Activated CD8-positive, alpha-beta memory T cell treated with anti-CD3 and anti-CD28 coated beads, Interleukin-2, amount 50 U/mL, for 24 hours (primary cell): ENCODE measurements around the gene OXSR1.

Source experiments
- DNase-seq: peaks from one replicate; pipeline ENCODE4 v3.0.0-alpha.2; 2020; ENCODE audit errors: extremely low read depth

OXSR1 gene

DNA sequence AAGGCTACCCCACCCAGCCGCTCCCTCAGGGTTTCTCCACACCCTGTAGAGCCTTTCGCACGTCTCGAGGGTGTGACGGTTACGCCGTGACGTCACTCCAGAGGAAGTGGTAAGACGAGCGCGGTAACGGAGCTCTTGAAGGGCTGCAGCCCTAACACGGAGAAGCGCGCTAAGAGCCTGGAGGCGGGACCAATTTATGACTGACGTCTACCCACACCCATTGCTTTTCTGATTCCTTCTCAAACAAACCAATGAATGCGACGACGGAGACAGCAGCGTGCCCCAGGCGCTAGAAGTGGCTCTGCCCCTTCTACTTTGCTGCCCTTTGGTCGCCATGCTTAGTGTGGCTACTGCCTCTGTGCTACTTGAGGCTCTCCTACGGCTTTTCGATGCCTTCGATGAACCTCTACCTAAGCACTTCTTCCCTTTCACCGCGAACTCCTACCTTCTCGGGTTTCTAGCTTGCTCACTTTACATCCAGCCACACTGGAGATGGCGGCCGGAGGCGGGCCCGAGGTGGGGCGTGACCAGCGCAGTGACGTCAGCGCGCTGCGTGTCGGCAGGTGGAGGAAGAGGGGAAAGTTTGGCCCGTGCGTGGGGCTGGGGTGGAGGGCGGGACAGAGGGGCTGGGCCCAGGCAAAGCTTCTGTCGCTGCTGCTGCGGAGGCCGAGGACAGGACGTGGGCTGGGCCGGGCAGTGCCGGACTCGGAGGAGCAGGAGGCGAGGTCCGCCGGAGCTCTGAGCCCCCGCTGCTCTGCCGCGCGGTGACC lies at the start of gene OXSR1:
OXSR1 (plus strand) TSS at position 586 of the 770 bp plus-strand sequence. CDS start 340 bp downstream, outside the sequence.
- peak; percentile 96 for DNase-seq

DNA sequence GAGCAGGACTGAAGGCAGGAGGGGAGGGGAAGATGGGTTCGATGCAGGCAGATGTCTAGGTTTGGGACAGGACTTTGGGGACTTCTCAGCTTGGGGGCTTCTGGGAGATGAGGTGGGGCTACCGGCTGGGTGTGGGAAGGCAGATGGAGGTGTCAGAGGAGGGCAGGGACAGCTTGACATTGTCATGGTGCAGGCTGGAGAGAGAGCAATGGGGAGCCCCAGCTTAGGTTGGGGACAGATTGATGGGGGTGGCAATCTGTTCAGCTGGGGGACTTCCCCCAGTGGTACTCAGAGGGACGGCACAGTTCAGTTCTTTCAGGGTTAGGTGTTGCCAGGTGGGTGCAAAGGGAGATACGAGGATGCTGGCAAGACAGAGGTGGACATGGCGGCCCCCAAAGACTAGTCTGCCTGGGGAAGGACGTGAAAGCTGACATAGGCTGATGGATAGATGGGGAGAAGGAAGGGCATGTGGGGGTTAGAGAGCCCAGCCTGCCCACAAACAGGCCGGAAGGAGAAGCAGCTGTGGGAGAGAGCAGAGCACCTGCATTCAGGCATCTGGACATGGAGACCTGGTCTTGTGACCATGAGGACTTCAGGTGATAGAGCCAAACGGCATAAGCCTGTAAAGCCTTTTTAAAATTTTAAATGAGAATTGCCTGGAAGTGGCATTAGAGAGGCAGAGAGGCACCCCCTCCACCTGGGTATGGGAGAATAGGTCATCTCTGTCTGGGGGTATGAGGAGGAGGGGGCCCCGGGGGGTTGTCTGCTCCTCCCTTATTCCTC lies 49.5 kb upstream of the OXSR1 start:
- DNase-seq: no peak

DNA sequence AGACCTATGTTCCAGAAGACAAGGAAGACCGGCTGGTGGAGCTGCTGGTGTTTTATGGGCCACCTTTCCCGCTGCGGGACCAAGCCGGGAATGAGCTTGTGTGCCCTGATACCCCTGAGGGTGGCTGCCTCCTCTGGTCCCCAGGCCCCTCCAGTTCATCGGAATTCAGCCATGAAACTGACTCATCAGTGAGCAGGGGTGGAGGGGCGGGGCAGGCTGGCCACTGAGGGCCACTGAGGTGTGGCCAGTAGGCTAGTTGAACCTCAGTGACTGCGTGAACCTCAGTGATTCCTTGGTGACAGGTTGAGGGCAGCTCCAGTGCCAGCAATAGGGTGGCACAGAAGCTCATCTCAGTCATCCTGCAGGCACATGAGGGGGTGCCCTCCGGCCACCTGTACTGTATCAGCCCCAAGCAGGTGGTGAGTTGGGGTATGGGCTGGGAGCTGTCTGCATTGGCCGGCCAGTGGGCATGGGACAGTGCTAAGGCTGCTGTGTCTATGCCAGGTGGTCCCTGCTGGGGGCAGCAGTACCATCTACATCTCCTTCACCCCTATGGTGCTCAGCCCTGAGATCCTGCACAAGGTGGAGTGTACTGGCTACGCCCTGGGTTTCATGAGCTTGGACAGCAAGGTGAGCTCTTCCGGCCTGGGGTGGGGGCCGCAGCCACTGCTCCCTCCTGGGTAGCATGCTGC lies 48.7 kb upstream of the OXSR1 start:
- DNase-seq: no peak

DNA sequence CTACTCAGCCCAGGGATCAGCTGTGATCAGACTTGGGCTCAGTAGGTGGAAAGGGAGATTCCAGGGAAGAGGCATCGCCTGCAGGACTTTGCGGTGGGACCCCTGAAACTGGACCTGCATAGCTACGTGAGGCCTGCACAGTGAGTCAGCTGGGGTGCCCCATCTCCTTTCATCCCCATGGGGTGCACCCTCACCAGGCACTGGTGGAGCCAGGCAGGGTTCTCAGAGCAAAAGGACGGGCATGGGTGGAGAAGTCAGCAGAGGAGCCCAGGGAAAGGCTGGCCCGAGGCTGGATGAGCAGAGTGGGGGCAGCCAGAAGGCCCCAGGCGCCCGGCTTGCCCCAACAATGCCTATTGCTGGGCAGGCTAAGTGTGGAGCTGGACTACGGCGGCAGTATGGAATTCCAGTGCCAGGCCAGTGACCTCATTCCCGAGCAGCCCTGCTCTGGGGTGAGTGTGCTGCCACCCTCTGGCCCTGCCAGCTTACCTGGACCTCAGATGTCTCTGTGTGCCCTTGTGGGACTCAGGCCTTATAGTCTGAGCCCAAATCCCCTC lies 48.1 kb upstream of the OXSR1 start:
- no peak for DNase-seq

DNA sequence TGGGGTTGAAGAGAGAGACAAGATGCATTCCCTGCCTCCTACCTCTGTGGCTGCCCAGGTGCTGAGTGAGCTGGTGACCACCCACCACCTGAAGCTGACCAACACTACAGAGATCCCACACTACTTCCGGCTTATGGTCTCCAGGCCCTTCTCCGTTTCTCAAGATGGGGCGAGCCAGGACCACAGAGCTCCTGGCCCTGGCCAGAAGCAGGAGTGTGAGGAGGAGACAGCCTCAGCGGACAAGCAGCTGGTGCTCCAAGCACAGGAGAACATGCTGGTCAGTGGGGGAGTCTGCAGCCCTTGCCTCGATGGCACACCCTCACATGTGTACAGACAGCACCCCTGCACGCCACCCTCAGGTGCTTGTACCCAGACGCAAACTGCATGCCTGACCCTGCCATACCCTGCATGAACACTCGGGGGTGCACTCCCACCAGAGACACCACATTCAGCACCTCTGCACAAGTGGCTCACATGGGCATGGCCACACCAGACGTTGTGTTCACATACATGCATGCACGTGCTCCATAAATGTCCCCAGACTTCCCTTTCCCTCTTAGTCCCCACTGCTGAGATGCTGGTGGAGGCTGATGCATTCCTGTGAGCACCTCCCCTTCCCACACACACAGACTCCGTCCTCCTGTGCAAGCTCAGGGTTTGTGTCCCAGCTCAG lies 47.5 kb upstream of the OXSR1 start:
- DNase-seq: peak; percentile 34

DNA sequence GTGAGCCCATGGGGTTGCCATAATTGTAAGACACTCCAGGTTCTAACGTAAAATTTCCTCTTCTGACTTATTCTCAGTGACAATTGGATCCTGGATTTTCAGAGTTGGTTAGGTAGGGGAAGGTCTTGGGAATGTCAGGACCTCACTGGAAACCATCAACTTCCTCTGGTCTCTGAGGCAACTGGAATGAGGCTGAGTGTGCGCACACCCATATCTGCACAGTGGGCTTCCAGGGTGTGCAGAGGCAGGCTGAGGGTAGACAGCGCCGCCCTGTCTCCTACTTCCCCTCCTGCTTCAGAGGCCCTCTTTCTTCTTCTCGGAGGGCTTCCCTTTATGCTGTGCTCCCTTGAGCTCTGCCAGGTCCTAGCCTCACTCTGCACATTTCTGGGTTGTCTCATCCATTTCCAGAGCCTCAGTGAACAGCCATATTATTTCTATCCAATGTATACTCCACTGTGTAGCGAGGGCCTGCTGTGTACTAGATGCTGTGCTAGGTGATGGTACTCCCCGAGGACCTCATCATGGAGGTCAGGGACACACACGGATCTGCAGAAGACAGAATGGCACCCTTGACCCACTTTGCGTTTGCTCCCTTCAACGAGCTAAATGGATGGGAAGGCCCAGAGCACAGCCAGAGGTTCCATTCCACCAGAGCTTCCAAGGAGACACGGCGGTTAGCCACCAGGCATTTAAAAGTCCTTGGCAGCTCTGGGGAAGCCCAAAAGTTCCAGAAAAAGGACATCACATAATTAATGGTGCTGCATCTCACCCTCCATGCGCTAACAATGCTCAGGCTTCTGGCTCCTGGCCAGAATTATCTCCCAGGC lies 46.7 kb upstream of the OXSR1 start:
- no peak for DNase-seq

DNA sequence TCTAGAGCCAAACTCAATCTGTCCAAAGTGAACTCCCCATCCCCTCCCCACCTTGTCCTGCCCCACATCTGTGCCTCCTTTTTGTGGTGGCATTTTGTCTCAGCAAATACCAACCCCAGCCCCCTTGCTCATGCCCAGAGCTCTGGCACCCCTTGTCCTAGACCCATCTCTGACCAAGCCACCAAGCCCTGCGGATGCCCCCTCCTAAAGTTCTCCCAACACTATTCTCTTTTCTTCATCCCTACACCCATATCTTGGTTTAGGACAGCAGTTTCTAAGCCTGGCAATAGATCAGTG lies 46.1 kb upstream of the OXSR1 start:
- DNase-seq: no peak

DNA sequence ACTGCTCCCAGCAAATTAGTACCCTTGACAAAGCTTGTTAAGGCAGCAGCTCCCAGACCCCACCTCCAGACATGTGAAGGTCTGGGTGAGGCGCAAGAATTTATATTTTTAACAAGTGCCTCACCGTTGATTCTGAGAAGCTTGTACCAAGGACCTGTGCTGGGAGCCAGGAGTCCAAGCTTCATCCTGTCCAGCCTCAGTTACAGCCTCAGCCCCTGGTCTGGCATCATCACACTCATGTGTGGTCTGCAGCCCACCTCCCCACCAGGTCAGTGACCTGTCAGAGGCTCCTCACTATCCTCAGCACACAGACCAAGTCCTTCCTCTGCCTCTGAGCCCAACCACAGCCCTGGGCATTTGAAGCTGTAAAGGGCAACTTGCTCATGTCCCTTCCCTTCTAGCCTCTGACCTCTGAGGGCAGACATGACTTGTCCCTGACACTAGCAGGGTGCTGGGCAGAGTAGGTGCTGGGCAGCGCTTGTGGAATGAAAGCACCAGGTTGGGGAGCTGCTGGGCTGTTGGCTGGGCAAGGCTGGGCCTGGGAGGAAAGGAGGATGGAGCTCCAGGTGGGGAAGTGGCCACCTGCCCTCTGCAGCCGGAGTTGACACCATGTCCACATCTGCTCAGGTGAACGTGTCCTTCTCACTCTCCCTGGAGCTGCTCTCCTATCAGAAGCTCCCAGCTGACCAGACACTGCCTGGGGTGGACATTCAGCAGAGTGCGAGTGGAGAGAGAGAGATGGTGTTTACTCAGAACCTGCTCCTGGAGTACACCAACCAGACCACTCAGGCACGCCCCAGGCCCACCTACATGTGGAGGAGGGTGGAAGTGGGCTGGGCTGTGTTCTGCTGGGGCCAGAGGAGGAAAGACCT lies 45.3 kb upstream of the OXSR1 start:
- no peak for DNase-seq

DNA sequence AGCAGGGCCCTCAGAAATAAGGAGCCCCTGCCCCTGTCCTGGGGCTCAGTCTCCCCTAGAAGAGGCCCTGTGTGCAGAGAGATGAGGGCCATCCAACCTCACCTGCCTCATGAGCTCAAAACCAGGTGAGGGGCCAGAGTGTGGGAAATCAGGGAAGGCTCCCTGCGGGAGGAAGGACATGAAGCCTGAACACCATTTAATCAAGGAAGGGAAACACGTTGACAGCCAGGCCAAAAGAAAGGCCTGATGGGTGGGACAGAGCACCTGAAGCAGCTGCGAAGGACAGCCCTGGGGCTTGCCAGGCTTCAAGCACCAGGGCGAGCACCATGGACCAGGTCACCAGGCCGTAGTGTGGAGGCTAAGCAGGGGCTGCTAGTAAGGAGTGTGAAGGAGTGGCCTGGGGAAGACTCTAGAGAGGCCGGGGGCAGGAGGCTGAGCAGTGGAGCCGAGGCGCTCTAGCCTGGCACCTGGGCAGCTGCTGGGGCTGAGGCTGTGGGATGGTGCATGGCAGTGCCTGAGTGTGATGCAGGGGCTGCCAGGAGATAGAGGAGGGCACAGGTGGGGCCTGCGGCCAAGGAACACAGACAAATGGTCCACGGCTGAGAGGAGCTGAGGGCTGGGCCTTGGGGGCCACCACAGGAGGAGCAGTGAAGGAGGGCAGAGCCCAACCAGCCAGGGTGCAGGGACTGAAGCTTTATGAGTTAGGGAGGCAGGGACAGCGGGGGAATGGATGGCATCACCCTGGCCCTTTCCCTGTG lies 44.5 kb upstream of the OXSR1 start:
- DNase-seq: no peak

DNA sequence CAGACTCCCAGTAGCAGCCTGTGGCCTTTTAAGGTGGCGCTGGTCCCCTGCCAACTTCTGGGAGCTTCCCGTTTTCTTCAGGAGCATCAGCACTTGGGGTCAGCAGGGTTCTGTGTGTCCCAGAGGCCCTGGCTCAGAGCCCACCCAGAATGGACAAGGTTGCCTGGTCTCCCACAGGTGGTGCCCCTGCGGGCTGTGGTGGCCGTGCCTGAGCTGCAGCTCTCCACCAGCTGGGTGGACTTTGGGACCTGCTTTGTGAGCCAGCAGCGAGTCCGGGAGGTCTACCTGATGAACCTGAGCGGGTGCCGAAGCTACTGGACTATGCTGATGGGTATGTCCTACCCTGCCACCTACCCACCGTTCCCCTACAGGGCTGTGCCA lies 43.9 kb upstream of the OXSR1 start:
- no peak for DNase-seq

DNA sequence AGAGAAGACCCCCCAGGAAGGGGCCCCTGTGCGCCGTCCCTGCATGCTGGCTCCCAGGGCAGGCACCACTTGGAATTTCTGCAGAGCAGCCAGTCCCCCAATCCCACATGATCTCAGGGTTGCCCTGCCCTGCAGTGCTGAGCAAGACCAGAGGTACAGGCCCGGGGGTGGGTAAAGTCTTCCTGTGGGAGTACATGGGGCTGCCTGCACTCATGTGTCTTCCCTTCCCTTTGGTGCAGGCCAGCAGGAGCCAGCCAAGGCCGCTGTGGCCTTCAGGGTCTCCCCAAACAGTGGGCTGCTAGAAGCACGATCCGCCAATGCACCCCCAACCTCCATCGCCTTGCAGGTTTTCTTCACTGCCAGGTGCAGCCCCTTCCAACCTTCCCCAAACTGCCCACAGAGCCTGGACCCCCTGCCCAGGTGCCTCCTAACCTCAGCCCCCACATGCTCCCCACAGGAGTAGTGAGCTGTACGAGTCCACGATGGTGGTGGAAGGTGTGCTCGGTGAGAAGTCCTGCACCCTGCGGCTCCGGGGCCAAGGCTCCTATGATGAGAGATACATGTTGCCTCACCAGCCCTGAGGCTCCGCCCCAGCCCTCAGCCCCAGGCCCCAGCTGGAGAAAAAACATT lies 43.4 kb upstream of the OXSR1 start:
- no peak for DNase-seq

DNA sequence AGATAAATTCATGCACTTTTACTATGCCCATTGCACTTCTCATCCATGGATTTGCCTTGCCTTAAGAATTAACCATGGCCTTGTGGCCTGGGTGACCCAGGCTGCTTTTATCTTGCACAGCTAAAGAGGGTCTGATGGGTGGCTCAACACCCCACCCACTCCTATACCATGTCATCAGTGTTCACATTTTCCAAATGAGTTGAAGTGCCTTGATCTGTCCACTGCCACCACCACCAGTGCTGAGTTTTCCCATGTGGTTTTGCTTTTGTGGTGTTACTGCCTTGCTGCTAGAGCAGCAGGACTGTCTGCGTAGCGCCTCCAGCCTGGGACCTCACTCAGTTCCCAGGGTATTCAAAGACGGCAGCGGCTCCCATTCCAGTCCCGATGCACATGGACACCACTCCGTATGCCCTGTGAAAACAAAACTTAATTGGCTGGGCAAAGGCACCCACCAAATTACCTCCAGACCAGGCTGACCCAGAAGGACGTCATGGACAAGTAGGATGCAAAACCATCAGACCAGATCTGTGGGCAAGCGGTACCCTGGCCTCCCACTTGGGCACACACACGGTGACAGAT lies 42.5 kb upstream of the OXSR1 start:
- no peak for DNase-seq

DNA sequence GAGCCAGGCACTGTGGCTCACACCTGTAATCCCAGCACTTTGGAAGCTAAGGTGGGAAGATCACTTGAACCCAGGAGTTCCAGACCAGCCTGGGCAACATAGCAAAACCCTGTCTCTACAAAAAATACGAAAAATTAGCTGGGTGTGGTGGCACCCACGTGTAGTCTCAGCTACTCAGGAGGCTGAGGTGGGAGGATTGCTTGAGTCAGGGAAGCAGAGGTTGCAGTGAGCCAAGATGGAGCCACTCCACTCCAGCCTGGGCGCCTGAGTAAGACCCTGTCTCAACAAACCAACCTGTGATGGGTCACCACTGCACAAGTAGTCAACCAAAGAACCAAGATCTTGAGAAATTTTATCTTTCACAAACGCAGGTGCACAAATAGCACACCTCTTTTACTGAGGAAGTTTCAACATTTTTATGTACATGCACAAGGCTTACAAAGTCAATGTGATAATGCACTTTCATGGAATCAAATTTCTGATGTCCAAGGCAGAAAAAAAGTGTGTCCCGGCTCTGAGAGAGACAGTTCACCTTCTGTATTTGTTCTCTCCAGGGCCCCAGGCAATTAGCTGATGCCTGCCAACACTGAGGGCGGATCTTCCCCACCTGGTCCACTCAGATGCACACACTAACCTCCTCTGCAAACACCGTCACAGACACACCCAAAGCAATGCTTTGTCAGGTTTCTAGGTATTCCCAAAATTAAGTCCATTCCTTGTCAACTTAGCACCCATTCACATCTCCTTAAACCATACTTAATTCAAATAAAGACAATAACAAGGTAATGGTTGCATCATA lies 40.8 kb upstream of the OXSR1 start:
- DNase-seq: no peak

DNA sequence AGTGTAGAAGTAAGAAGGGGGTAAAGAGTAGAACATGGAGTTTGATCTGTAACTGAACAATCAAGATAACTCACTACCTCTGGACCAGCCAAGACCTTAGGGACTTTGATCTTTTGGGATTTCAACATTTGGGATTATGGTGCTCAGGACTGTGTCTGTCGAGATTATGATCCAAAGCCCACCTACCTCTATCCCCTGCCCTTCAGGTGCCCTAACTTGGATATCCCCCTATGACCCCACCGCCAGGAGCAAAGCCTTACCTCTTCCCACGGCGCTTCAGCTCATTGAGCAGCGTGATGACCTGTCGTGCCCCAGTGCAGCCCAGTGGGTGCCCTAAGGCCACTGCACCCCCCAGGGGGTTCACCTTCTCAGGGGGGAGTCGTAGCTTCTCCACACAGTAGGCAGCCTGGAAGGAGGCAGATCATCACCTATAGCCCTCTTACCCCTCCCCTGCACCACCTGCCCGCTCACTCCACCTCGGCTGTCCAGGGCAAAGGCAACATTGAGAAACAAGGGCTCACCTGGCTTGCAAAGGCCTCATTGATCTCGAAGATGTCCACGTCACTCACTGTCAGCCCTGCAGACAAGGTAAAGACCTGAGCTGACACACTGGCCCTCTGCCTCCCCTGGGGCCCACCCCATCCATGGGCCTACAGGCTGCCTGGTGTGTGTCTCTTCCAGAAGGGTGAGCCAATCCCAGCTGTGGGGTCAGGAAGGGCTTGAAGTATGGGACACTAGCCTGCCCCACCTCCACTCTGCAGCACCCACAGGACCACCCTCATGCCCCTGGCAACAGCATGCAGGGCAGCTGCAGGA lies 39.8 kb upstream of the OXSR1 start:
- DNase-seq: no peak

DNA sequence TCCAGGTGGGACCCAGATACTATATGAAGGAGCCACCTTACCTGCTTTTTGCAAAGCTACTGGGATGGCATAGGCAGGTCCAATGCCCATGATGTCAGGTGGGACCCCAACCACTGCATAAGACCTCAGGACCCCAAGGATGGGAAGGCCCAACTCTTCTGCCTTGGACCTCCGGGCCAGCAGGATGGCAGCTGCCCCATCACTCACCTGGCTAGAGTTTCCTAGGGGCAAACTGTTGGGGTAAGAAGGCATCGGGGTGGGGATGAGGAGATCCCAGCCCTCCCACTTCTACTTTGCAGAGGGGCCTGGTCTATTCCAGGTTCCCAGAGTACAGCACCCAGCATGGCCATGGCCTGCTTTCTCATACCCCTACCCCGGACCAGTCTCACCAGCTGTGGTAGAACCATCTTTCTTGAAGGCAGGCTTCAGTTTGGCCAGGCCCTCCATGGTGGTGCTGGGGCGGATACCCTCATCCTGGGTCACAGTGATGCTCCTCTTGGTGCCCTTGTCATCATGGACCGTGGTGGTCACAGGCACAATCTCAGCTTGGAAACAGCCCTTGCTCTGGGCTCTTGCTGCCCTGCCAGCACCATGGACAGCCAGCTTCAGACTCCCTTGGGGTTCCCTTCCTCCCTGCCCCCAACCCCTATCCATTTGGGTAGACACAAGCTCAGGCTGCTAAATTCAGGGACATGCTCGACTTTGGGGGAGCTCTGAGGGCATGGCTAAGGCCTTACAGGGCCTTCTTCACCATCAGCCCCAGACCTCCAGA lies 39.0 kb upstream of the OXSR1 start:
- DNase-seq: no peak
